Measurements from ENCODE around the gene SPNS1.
"Not testable (repeated sequence)": the region's sequence is repeated elsewhere in the genome, so short reads cannot be mapped to it uniquely, and the experiment has no call there.

Gene SPNS1

DNA sequence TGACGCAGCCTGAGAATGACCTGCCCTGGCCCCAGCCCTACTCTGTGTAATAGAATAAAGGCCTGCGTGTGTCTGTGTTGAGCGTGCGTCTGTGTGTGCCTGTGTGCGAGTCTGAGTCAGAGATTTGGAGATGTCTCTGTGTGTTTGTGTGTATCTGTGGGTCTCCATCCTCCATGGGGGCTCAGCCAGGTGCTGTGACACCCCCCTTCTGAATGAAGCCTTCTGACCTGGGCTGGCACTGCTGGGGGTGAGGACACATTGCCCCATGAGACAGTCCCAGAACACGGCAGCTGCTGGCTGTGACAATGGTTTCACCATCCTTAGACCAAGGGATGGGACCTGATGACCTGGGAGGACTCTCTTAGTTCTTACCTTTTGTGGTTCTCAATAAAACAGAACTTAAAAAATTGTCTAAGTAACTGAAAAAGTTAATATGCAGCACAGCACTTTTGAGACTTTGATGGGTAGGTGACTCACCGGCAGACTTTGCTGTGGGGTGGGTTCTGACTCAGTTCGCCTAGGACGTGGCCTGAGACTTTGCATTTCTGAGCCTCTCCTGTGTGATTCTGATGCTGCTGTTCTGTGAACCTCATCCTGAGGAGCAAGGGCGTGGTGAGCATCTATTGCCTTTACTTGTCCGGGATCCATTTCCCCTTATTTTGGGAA lies 15.9 kb downstream of the SPNS1 start:
- DNase-seq = peak; percentile 76

DNA sequence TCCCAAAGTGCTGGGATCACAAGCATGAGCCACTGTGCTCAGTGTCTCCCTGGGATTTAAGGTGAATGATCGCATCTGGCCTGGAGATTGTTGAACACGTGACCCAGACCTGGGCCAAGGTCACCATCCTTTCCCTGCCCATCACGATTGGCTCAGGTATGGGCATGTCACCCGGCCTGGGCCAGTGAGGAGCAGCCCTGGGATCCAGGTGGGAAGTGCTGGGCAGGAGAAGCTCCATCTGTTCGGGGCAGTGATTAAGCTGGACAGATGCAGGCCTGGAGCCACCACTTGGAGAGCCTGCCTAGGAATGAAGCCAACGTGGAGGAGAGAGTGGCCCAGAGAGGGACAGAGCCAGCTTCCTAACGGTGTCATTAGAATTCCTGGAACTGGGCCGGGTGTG lies 17.1 kb downstream of the SPNS1 start:
- no peak for DNase-seq

- DNase-seq = no peak
Measured at GRCh38 chr16:28992496-28992895, 17.9 kb downstream of the SPNS1 start.

DNA sequence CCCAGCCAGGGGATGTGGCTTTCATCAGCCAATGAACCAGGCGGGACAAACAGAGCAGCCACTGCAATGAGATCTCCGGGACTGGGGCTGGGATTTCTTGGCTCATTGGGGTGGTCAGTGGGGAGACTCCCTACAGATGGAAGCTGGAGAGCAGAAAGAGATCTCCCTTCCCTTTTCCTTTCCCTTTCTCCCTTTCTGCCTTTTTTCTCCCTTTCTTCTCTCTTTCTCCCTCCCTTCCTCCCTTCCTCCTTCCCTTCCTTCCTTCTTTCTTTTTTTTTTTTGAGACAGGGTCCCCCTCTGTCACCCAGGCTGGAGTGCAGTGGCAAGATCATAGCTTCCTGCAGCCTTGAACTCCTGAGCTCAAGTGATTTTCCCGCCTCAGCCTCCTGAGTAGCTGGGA lies 24.3 kb downstream of the SPNS1 start:
- DNase-seq = no peak

- no peak for DNase-seq
Measured at GRCh38 chr16:28999577-28999976, 25.0 kb downstream of the SPNS1 start.

DNA sequence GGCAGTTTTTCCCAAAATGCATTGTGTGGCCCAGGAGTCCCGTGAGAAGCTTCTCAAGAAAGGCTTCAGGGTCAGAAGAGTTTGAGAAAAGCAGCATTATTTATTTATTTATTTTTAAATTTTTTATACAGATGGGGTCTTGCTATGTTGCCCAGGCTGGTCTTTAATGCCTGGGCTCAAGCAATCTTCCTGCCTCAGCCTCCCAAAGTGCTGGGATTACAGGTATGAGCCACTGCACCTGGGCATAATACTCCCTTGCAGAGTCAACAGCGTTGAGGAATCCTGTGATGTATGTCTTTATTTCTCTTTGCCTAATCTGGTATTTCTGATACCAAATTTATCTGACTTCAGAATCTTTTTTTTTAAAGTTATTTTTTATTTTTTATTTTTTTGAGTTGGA lies 25.4 kb downstream of the SPNS1 start:
- no peak for DNase-seq

- DNase-seq = not testable (repeated sequence)
Measured at GRCh38 chr16:29004496-29005139, 30.0 kb downstream of the SPNS1 start.

- peak; percentile 80 for DNase-seq
Measured at GRCh38 chr16:29007730-29008593, 33.4 kb downstream of the SPNS1 start.

- peak; percentile 34 for DNase-seq
Measured at GRCh38 chr16:29009050-29009837, 34.7 kb downstream of the SPNS1 start.

- DNase-seq = no peak
Measured at GRCh38 chr16:29009838-29010166, 35.2 kb downstream of the SPNS1 start.

DNA sequence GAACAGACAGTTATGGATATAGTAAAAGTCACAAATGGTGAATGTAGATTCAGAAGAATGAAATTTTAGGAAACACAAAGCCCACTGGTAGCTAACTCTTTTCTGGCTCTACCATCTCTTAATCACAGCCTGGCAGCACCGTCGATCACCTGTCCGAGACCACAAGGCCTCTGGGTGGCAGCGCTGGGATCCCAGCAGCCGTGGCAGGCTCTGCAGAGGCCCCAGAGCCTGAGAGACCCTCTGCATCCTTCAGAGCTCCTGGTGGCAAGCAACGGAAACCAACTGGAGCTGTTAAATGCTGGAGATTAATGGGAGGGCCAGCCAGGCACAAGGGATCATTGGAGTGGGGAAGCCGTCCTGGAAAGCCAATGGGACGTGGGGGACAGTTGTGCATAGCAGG lies 36.5 kb downstream of the SPNS1 start:
- DNase-seq = no peak

GRCh38 chr16:29011851-29012250 lies 37.3 kb downstream of the SPNS1 start:
- no peak for DNase-seq

- no peak for DNase-seq
Measured at GRCh38 chr16:29012913-29013553, 38.5 kb downstream of the SPNS1 start.

GRCh38 chr16:29014561-29015069 lies 40.0 kb downstream of the SPNS1 start:
- no peak for DNase-seq

DNA sequence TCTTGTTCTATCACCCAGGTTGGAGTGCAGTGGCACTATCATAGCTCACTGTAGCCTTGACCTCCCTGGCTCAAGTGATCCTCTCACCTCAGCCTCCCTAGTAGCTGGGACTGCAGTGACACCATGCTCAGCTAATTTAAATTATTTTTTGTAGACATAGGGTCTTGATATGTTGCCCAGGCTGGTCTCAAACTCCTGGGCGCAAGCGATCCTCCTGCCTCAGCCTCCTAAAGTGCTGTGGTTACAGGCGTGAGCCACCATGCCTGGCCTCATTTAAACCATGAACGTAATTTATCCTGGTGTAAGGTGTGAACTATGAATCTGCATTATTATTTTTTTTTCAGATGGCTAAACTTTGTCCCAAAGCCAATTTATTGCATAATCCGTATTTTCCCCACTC lies 47.6 kb downstream of the SPNS1 start:
- DNase-seq = no peak

- no peak for DNase-seq
Measured at GRCh38 chr16:29023279-29024277, 49.0 kb downstream of the SPNS1 start.

GRCh38 chr16:29024278-29024677 lies 49.7 kb downstream of the SPNS1 start:
- no peak for DNase-seq

DNA sequence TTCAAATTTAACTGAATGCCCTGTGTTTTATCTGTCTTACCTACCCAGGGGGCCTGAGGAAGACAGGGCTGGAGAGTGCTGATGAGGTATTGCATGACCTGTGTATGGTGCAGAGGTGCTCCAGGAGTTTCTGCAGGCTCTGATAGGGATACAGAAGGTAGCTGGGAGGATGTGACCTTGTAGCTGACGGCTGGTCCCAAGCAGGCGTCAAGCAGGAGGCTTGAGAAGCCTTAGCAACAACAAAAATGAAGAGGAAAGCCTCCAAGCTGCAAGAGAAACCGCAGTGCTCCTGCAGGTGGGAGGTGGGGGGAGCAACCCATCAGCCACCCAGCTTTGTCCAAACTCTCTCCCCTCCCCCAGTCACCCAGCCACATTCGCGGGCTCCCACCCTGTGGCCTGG lies 50.6 kb downstream of the SPNS1 start:
- DNase-seq = no peak

GRCh38 chr16:29025735-29026134 lies 51.2 kb downstream of the SPNS1 start:
- no peak for DNase-seq

- DNase-seq = no peak
Measured at GRCh38 chr16:29028457-29029167, 54.0 kb downstream of the SPNS1 start.
